ENCODE measurements around the gene TBC1D16. TPM values are rescaled to one million over a fixed set of nuclear protein-coding genes. Genes with fewer than 3 reads are reported as not detected.

Gene TBC1D16
- 7.1 to 11.9 TPM (median 9.9 TPM) in 5 replicates for total RNA-seq (2022; extraction: Qiagen RNA extraction; ENCODE audit: low read depth)

GRCh38 chr17:80035687-80035936 lies at the start of gene TBC1D16:
TSS of gene TBC1D16 (minus strand) at chr17:80035872. CDS start at chr17:80013547, 22,325 bp downstream.

GRCh38 chr17:80035937-80036714 lies 454 bp upstream of the TBC1D16 start, which contains the start of gene CCDC40:
TSS of gene CCDC40 (plus strand) at chr17:80036642. CDS start at chr17:80036663, 21 bp downstream.

Other genes with a start within 250 kb of the TBC1D16 start
- gene CBX8, start 238.8 kb downstream of the TBC1D16 start, total RNA-seq (2022; extraction: Qiagen RNA extraction; ENCODE audit: low read depth), result 9.8 to 21.4 TPM (median 19.8 TPM) in 5 replicates
- 23.2 to 39.9 TPM (median 37.1 TPM) in 5 replicates for gene CBX4, start 196.4 kb downstream of the TBC1D16 start, total RNA-seq (2022; extraction: Qiagen RNA extraction; ENCODE audit: low read depth)
- 4.5 to 8.1 TPM (median 7.3 TPM) in 5 replicates for gene CCDC40, start 770 bp upstream of the TBC1D16 start, total RNA-seq (2022; extraction: Qiagen RNA extraction; ENCODE audit: low read depth)
- 32.2 to 65.5 TPM (median 58.2 TPM) in 5 replicates for gene GAA, start 65.7 kb upstream of the TBC1D16 start, total RNA-seq (2022; extraction: Qiagen RNA extraction; ENCODE audit: low read depth)
- 200 to 232 TPM (median 212 TPM) in 5 replicates for gene EIF4A3, start 111.3 kb upstream of the TBC1D16 start, total RNA-seq (2022; extraction: Qiagen RNA extraction; ENCODE audit: low read depth)
- 0.17 to 0.78 TPM (median 0.25 TPM) in 5 replicates for gene CARD14, start 134.2 kb upstream of the TBC1D16 start, total RNA-seq (2022; extraction: Qiagen RNA extraction; ENCODE audit: low read depth)
- 13.3 to 38.1 TPM (median 25.0 TPM) in 5 replicates for gene SGSH, start 184.5 kb upstream of the TBC1D16 start, total RNA-seq (2022; extraction: Qiagen RNA extraction; ENCODE audit: low read depth)
- 11.0 to 17.8 TPM (median 13.6 TPM) in 5 replicates for gene SLC26A11, start 184.6 kb upstream of the TBC1D16 start, total RNA-seq (2022; extraction: Qiagen RNA extraction; ENCODE audit: low read depth)
- 51.9 to 69.9 TPM (median 67.4 TPM) in 5 replicates for gene RNF213, start 225.0 kb upstream of the TBC1D16 start, total RNA-seq (2022; extraction: Qiagen RNA extraction; ENCODE audit: low read depth)

Data from A549 treated with ZK216348 at 1 μM for 4 hours (cell line).